Fibroblast of villous mesenchyme (primary cell): ENCODE results near the gene TMIGD2. TPM values are rescaled to one million over a fixed set of nuclear protein-coding genes. Genes with fewer than 3 reads are reported as not detected.
A peak's percentile ranks its signal among the peaks of the same experiment; 100 is the strongest.
"Not testable (repeated sequence)": the region's sequence is repeated elsewhere in the genome, so short reads cannot be mapped to it uniquely, and the experiment has no call there.

Source experiments
- DNase-seq: peaks from one replicate; pipeline ENCODE4 v3.0.0-alpha.2; 2010; ENCODE audit warnings: low read depth
- H3K4me3 ChIP-seq: 2 replicates; pipeline ENCODE4 v1.5.1; 2011; ENCODE audit warnings: low read depth, mild to moderate bottlenecking, low read length
- CTCF ChIP-seq: IDR thresholded peaks from 2 replicates; pipeline ENCODE4 v1.5.1; 2012; ENCODE audit warnings: low read depth, mild to moderate bottlenecking, low read length; ENCODE audit not compliant: insufficient read depth
- total RNA-seq: library from RNA; depleted of rRNA; stranded (reverse); fragments of >200 nt; gene quantifications from 2 replicates; pipeline ENCODE4 v1.2.3, GENCODE V29; 2012

Gene TMIGD2
- total RNA-seq, 1 donor: not detected

GRCh38 chr19:4295972-4296771 lies 6.0 kb downstream of the TMIGD2 start:
- DNase-seq: peak; percentile 26
- H3K4me3 ChIP-seq: no peak overlapping the region
- TF ChIP-seq CTCF: no peak

- no peak for DNase-seq
- no peak for TF ChIP-seq CTCF
- no peak overlapping the region for H3K4me3 ChIP-seq
Measured at GRCh38 chr19:4294389-4294788, 7.8 kb downstream of the TMIGD2 start.

- TF ChIP-seq CTCF: no peak
- DNase-seq: no peak
- no peak overlapping the region for H3K4me3 ChIP-seq
Measured at GRCh38 chr19:4292515-4292914, 9.7 kb downstream of the TMIGD2 start.

- no peak overlapping the region for H3K4me3 ChIP-seq
- no peak for DNase-seq
- TF ChIP-seq CTCF: no peak
Measured at GRCh38 chr19:4291184-4291732, 10.9 kb downstream of the TMIGD2 start.

GRCh38 chr19:4288091-4288777 lies 14.0 kb downstream of the TMIGD2 start:
- H3K4me3 ChIP-seq: no peak overlapping the region
- DNase-seq: no peak
- TF ChIP-seq CTCF: no peak

- not testable (repeated sequence) for DNase-seq, H3K4me3 ChIP-seq
Measured at GRCh38 chr19:4286141-4286540, 16.0 kb downstream of the TMIGD2 start.

GRCh38 chr19:4284974-4285373 lies 17.2 kb downstream of the TMIGD2 start:
- H3K4me3 ChIP-seq: no peak overlapping the region
- no peak for DNase-seq
- no peak for TF ChIP-seq CTCF
